B cell (primary cell): Measurements from ENCODE around the gene C1orf185. TPM values are rescaled to one million over a fixed set of nuclear protein-coding genes. Genes with fewer than 3 reads are reported as not detected.

Experiments used
- ATAC-seq: fragments of 200-7000 bp; cut with Tn5 transposase; one replicate; pipeline ENCODE4 v1.10.0; 2021; ENCODE audit warnings: low read depth, mild to moderate bottlenecking, moderate number of reproducible peaks, moderate library complexity
- CTCF ChIA-PET: fragments of 350-600 bp; sonication (Branson Sonifier 250); formaldehyde crosslinking; loops from one replicate; lab custom pipeline; 2021; ENCODE audit warnings: antibody characterized with exemption, inconsistent platforms; lab: Charles Lee
- POLR2A ChIA-PET: fragments of 350-600 bp; sonication (Branson Sonifier 250); formaldehyde crosslinking; loops from one replicate; lab custom pipeline; 2021; ENCODE audit warnings: antibody characterized with exemption; lab: Charles Lee
- DNase-seq: peaks from one replicate; pipeline ENCODE4 v3.0.0; 2013
- H2AFZ ChIP-seq: 2 replicates; pipeline ENCODE4 v1.6.1; 2012; ENCODE audit warnings: mild to moderate bottlenecking, low read depth, low read length; ENCODE audit not compliant: insufficient read depth, poor library complexity, severe bottlenecking
- H3K27ac ChIP-seq, 2 donors: 1 replicate in 1 of 2; 2 replicates in 1 of 2; pipeline ENCODE4 v1.5.1; 2012 to 2013; ENCODE audit warnings: low read length in 2 of 2, mild to moderate bottlenecking in 2 of 2, moderate library complexity in 1 of 2
- H3K27me3 ChIP-seq, 4 experiments: fragments of 200-600 bp in 1 of 4; sonication (generic) in 1 of 4; replicated peaks in 1 of 4; 1 replicate in 2 of 4; 2 replicates in 2 of 4; pipeline versions ENCODE4 v1.6.1 to v1.7.0; 2013 to 2016; ENCODE audit warnings: low read length in 3 of 4, mild to moderate bottlenecking in 2 of 4, mixed read lengths in 1 of 4, moderate library complexity in 1 of 4; ENCODE audit not compliant: insufficient read depth in 4 of 4, control insufficient read depth in 3 of 4; ENCODE audit errors: control extremely low read depth in 1 of 4
- H3K36me3 ChIP-seq, 2 experiments: replicated peaks in 1 of 2; 1 replicate in 1 of 2; 2 replicates in 1 of 2; pipeline versions ENCODE4 v1.6.1 to v1.7.1; 2013; ENCODE audit warnings: low read length in 1 of 2; ENCODE audit not compliant: insufficient read depth in 2 of 2, control insufficient read depth in 1 of 2; ENCODE audit errors: control extremely low read depth in 1 of 2, extremely low read depth in 1 of 2
- H3K4me1 ChIP-seq, 2 donors: fragments of 200-600 bp in 1 of 2; sonication (generic) in 1 of 2; 1 replicate in 1 of 2; 2 replicates in 1 of 2; pipeline versions ENCODE4 v1.5.1 to v1.6.1; 2013 to 2017; ENCODE audit warnings: low read length in 2 of 2; ENCODE audit not compliant: control insufficient read depth in 2 of 2, insufficient read depth in 2 of 2
- H3K4me2 ChIP-seq: replicated peaks from 2 replicates; pipeline ENCODE3; 2012; ENCODE audit warnings: mild to moderate bottlenecking, low read depth, low read length; ENCODE audit not compliant: poor library complexity, severe bottlenecking
- H3K4me3 ChIP-seq, 5 experiments: fragments of 200-600 bp in 1 of 5; sonication (generic) in 1 of 5; 1 replicate in 3 of 5; 2 replicates in 2 of 5; pipeline versions ENCODE4 v1.5.1 to v1.7.0; 2011 to 2016; ENCODE audit warnings: low read length in 4 of 5, mild to moderate bottlenecking in 4 of 5, low read depth in 2 of 5, control low read depth in 1 of 5, moderate library complexity in 1 of 5; ENCODE audit not compliant: insufficient read depth in 1 of 5; ENCODE audit errors: control extremely low read depth in 1 of 5, extremely low read depth in 1 of 5
- H3K79me2 ChIP-seq: fragments of 200-600 bp; sonication (generic); one replicate; pipeline ENCODE4 v1.6.0; 2016; ENCODE audit warnings: low read length; ENCODE audit not compliant: control insufficient read depth, insufficient read depth
- H3K9ac ChIP-seq: fragments of 200-600 bp; sonication (generic); 2 replicates; pipeline ENCODE4 v1.6.1; 2017; ENCODE audit warnings: mild to moderate bottlenecking, low read length, moderate library complexity
- H3K9me3 ChIP-seq, 3 donors: one replicate each; pipeline versions ENCODE4 v1.6.1 to v1.7.1; 2013; ENCODE audit warnings: low read length in 2 of 3; ENCODE audit not compliant: control insufficient read depth in 2 of 3, insufficient read depth in 1 of 3; ENCODE audit errors: control extremely low read depth in 1 of 3
- H4K20me1 ChIP-seq: 2 replicates; pipeline ENCODE4 v1.6.0; 2012; ENCODE audit warnings: mild to moderate bottlenecking, low read length; ENCODE audit not compliant: insufficient read depth, control insufficient read depth, poor library complexity, severe bottlenecking
- H3K27ac Mint-ChIP-seq: one replicate; pipeline ENCODE4 v1.8.0; 2021; ENCODE audit warnings: mixed read lengths
- H3K27me3 Mint-ChIP-seq: one replicate; pipeline ENCODE4 v1.8.0; 2021; ENCODE audit warnings: mixed read lengths
- H3K4me1 Mint-ChIP-seq: one replicate; pipeline ENCODE4 v1.8.0; 2021; ENCODE audit warnings: mixed read lengths
- H3K4me3 Mint-ChIP-seq: one replicate; pipeline ENCODE4 v1.8.0; 2021; ENCODE audit warnings: mixed read lengths
- H3K9me3 Mint-ChIP-seq: one replicate; pipeline ENCODE4 v1.8.0; 2022; ENCODE audit warnings: mixed read lengths; ENCODE audit not compliant: insufficient read depth
- CTCF ChIP-seq: fragments of 200-600 bp; IDR thresholded peaks from one replicate; pipeline ENCODE4 v1.8.0; 2022; ENCODE audit warnings: antibody characterized with exemption, mild to moderate bottlenecking
- EZH2 ChIP-seq: IDR thresholded peaks from 2 replicates; pipeline ENCODE4 v1.6.1; 2012; ENCODE audit warnings: borderline replicate concordance, low read depth, mild to moderate bottlenecking, moderate library complexity, low read length; ENCODE audit not compliant: insufficient read depth, poor library complexity, severe bottlenecking
- WGBS: methylation state at CpG from one replicate; pipeline ENCODE4 v1.1.5; 2013; ENCODE audit warnings: missing lambda C conversion rate; ENCODE audit not compliant: insufficient coverage; 5-methylcytosine and 5-hydroxymethylcytosine counted together
- intact Hi-C: fragments of 100-400 bp; cut with micrococcal nuclease; formaldehyde crosslinking; loops from one replicate; pipeline ENCODE4 v1.10.0; 2022
- polyA plus RNA-seq: library from polyadenylated mRNA; depleted of rRNA; stranded (reverse); fragments of >200 nt; gene quantifications from 2 replicates; pipeline ENCODE4 v1.2.3, GENCODE V29; 2012
- total RNA-seq, 2 donors: library from RNA; stranded (reverse); fragments of 120-200 nt in 1 of 2; gene quantifications; 1 replicate in 1 of 2; 2 replicates in 1 of 2; pipeline versions ENCODE4 v1.2.3 to v1.2.4, GENCODE V29; 2013 to 2022

Gene C1orf185
- total and polyA plus RNA-seq, 2 donors (not counting 1 experiment from before 2014, with no cell fraction given): not detected

DNA sequence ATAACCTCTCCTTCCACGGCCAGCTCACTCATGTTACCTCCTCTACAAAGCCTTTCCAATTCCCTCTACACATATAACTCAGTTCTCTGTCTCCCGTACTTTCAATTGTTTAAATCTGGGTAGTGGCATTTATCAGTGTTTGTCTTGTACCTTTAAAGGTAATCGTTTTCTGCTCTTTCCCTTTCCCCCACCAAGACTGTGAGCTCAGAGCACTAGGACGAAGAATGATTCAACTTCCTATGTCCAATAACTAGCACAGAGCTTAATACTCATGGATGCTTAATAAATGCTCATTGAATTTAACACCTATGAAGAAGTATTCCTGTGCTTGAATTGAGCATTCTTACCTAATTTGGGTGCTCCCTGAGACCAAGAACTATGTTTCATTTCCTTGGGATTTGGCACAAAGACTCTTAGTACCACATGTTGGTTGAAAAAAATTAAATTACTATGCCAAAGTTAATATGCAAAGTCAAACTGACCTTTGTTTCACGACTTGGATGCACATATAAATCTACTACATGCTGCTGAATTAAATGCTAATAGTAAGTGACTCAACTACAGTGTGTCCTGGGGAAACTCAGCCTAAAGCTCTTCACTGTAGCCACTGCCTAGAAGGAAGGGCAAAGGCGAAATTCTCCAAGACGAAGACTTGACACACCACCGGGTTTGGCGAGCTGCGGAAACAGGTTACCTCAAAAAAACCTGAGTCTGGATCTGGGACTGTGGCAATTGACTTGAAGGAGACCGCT lies 30.6 kb upstream of the C1orf185 start:
- H3K9me3 Mint-ChIP-seq: no peaks in the 10 kb centered on the region
- ATAC-seq (no peak), DNase-seq (no peak)
- no peak overlapping the region for H3K4me3 Mint-ChIP-seq
- Histone ChIP-seq H3K27ac (no peak overlapping the region), H3K4me2 (no peak overlapping the region), H3K27me3 (peaks cover 0 to 5% (median 1%) of the 10 kb centered on the region in 4 experiments), H3K9me3 (no peaks in the 10 kb centered on the region), H3K79me2 (no peaks in the 10 kb centered on the region), H4K20me1 (no peaks in the 10 kb centered on the region), H3K9ac (no peak overlapping the region), H2AFZ (no peak overlapping the region), H3K4me3 (no peak overlapping the region), H3K4me1 (no peaks in the 10 kb centered on the region), H3K36me3 (no peaks in the 10 kb centered on the region)
- 98% methylated on average over 6 of the region's 11 CpGs for WGBS
- no peaks in the 10 kb centered on the region for H3K4me1 Mint-ChIP-seq
- intact Hi-C loops: no loop called here
- H3K27me3 Mint-ChIP-seq: peaks cover 43% of the 10 kb centered on the region
- H3K27ac Mint-ChIP-seq: no peak overlapping the region
- ChIA-PET POLR2A (interaction anchor here (0.5 kb wide), 1 partner anchor 32 kb away, joined by 8 read pairs; no protein-coding TSS in a partner anchor), CTCF (no interaction called here)
- no peak for TF ChIP-seq EZH2
- no peak for TF ChIP-seq CTCF

- 89% methylated on average over 12 of the region's 16 CpGs for WGBS
- no peak overlapping the region for H3K4me3 ChIP-seq
- peaks cover 42% of the 10 kb centered on the region for H3K27me3 Mint-ChIP-seq
Observed at GRCh38 chr1:51072043-51072439, 30.0 kb upstream of the C1orf185 start.

More at GRCh38 chr1:51072043-51072439, 30.0 kb upstream of the C1orf185 start:
- no peak overlapping the region for H3K27ac ChIP-seq
- no peak overlapping the region for H3K4me3 Mint-ChIP-seq
- H3K79me2 ChIP-seq: no peaks in the 10 kb centered on the region
- no peak overlapping the region for H3K9ac ChIP-seq
- no peak overlapping the region for H3K27ac Mint-ChIP-seq
- DNase-seq (no peak), ATAC-seq (no peak)
- intact Hi-C loops: no loop called here
- no peaks in the 10 kb centered on the region for H3K9me3 ChIP-seq
- ChIA-PET CTCF (no interaction called here), POLR2A (interaction anchor here (0.5 kb wide), 1 partner anchor 31 kb away, joined by 8 read pairs; no protein-coding TSS in a partner anchor)
- H3K27me3 ChIP-seq: peaks cover 0 to 5% (median 1%) of the 10 kb centered on the region in 4 experiments
- no peaks in the 10 kb centered on the region for H3K36me3 ChIP-seq
- H3K4me1 ChIP-seq: no peaks in the 10 kb centered on the region
- H3K4me2 ChIP-seq: no peak overlapping the region
- H2AFZ ChIP-seq: no peak overlapping the region
- H3K9me3 Mint-ChIP-seq: no peaks in the 10 kb centered on the region
- no peaks in the 10 kb centered on the region for H3K4me1 Mint-ChIP-seq
- TF ChIP-seq CTCF (no peak), EZH2 (no peak)
- H4K20me1 ChIP-seq: no peaks in the 10 kb centered on the region
